ENCODE data around the gene UBR3. TPM values are rescaled to one million over a fixed set of nuclear protein-coding genes. Genes with fewer than 3 reads are reported as not detected.

Gene UBR3
- total RNA-seq, 1 experiment from 2014 or later = 16.4 TPM

DNA sequence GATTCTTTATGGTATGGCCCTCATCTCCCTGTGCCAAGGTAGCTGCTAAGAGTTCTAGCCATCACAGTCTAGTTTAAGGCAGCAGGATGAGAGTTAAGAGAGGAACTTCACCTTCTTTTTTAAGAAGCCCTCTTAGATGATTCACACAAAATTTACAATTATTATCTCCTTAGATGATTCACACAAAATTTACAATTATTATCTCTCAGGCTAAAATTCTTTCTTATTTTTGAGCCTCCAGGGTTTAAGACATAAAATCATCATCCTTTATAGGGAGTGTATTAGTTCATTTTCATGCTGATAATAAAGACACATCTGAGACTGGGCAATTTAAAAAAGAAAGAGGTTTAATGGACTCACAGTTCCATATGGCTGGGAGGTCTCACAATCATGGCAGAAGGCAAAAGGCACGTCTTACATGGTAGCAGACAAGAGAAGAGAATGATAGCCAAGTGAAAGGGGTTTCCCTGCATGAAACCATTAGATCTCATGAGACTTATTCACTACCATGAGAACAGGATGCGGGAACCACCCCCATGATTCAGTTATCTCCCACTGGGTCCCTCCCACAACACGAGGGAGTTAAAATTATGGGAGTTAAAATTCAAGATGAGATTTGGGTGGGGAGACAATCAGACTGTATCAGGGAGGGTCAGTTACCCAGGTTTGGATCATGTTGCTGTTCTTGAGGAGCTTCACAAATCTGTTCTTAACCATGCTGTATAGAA lies 217.7 kb downstream of the UBR3 start (continued):
- TF ChIP-seq, protein P1, sequence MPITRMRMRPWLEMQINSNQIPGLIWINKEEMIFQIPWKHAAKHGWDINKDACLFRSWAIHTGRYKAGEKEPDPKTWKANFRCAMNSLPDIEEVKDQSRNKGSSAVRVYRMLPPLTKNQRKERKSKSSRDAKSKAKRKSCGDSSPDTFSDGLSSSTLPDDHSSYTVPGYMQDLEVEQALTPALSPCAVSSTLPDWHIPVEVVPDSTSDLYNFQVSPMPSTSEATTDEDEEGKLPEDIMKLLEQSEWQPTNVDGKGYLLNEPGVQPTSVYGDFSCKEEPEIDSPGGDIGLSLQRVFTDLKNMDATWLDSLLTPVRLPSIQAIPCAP (CRISPR knock-in tag; IDR thresholded peaks at IDR 0.05) = no peak
- TF ChIP-seq RELA (CRISPR knock-in tag; IDR thresholded peaks at IDR 0.05; ENCODE audit: borderline replicate concordance) = no peak
- TF ChIP-seq ZNF317 (CRISPR knock-in tag; IDR thresholded peaks at IDR 0.05; ENCODE audit: borderline replicate concordance, low read depth) = no peak
- TF ChIP-seq, protein P2, sequence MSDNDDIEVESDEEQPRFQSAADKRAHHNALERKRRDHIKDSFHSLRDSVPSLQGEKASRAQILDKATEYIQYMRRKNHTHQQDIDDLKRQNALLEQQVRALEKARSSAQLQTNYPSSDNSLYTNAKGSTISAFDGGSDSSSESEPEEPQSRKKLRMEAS (CRISPR knock-in tag; IDR thresholded peaks at IDR 0.05) = no peak

DNA sequence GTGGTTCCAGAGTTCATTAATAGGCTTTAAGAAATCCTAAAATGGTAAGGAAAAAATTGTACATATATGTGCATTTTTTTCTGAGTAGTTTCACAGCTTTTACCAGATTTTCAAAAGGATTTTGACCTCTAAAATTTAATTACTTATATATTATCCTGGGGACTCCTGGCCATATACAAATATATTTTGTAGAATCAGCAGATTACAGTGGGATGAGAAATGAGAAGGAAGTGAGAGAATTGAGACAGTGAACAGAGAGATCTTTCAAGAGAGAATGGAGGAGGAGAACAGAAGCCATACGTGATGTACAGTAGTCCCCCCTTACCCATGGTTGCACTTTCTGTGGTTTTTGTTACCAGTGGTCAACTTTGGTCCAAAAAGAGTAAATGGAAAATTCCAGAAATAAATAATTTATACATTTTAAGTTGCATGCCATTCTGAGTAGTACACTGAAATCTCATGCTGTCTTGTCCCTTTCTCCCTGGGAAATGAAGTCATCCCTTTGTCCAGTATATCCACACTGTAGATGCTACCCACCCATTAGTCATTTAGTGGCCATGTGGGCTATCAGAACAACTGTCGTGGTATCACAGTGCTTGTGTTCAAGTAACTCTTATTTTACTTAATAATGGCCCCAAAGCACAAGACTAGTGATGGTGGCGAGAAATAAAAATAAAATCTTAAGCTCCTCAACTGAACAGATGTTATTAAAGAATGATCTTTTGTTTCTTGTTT lies 220.2 kb downstream of the UBR3 start:
- no peak for TF ChIP-seq FOXK1 (CRISPR knock-in tag; IDR thresholded peaks at IDR 0.05)
- TF ChIP-seq, protein P3, sequence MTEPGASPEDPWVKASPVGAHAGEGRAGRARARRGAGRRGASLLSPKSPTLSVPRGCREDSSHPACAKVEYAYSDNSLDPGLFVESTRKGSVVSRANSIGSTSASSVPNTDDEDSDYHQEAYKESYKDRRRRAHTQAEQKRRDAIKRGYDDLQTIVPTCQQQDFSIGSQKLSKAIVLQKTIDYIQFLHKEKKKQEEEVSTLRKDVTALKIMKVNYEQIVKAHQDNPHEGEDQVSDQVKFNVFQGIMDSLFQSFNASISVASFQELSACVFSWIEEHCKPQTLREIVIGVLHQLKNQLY (CRISPR knock-in tag; IDR thresholded peaks at IDR 0.05) = no peak
- TF ChIP-seq NR1H2 (CRISPR knock-in tag; IDR thresholded peaks at IDR 0.05) = no peak
- TF ChIP-seq ZNF121 (CRISPR knock-in tag; IDR thresholded peaks at IDR 0.05) = no peak
- ChIA-PET POLR2A (no interaction called here), CTCF (no interaction called here)
- no peaks in the 10 kb centered on the region for H3K27me3 Mint-ChIP-seq (ENCODE audit: low read depth)
- ATAC-seq (no peak), DNase-seq (ENCODE audit: low spot score) (no peak)
- H3K9me3 Mint-ChIP-seq = no peaks in the 10 kb centered on the region
- H3K27ac Mint-ChIP-seq = no peak overlapping the region
- H3K4me3 Mint-ChIP-seq = no peak overlapping the region
- no peaks in the 10 kb centered on the region for H3K36me3 Mint-ChIP-seq
- peaks cover 10% of the 10 kb centered on the region for H3K4me1 Mint-ChIP-seq

DNA sequence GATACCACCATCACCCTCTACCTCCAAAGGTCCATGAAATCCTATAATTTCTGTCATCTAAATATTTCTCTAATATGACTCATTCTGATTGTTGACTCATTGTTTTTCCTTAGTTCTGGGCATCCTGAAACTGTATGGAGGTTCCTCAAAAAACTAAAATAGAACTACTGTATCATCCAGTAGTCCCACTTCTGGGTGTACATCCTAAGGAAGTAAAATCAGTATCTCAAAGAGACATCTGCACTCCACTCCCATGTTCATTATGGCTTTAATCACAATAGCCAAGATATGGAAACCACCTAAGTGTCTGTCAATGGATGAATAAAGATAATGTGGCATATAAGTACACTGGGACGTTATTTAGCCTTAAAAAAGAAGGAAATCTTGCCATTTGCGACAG lies 224.9 kb downstream of the UBR3 start:
- Mint-ChIP-seq H3K27ac (no peak overlapping the region), H3K27me3 (ENCODE audit: low read depth) (no peaks in the 10 kb centered on the region), H3K9me3 (no peaks in the 10 kb centered on the region), H3K4me1 (peaks cover 16% of the 10 kb centered on the region), H3K36me3 (no peaks in the 10 kb centered on the region), H3K4me3 (no peak overlapping the region)
- CTCF ChIA-PET = no interaction called here
- DNase-seq (ENCODE audit: low spot score) (no peak), ATAC-seq (no peak)
- POLR2A ChIA-PET = no interaction called here
- TF ChIP-seq, protein P4, sequence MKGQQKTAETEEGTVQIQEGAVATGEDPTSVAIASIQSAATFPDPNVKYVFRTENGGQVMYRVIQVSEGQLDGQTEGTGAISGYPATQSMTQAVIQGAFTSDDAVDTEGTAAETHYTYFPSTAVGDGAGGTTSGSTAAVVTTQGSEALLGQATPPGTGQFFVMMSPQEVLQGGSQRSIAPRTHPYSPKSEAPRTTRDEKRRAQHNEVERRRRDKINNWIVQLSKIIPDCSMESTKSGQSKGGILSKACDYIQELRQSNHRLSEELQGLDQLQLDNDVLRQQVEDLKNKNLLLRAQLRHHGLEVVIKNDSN (CRISPR knock-in tag; IDR thresholded peaks at IDR 0.05) = no peak
- TF ChIP-seq TEAD1 (CRISPR knock-in tag; IDR thresholded peaks at IDR 0.05) (no peak), PRRX2 (CRISPR knock-in tag; IDR thresholded peaks at IDR 0.05) (no peak), TEAD4 (CRISPR knock-in tag; IDR thresholded peaks at IDR 0.05) (no peak), IRF2 (CRISPR knock-in tag; IDR thresholded peaks at IDR 0.05; ENCODE audit: borderline replicate concordance, low read depth) (no peak), NFATC4 (CRISPR knock-in tag; IDR thresholded peaks at IDR 0.05) (no peak), ZNF138 (CRISPR knock-in tag; conservative IDR thresholded peaks at IDR 0.05) (no peak), CBFB (CRISPR knock-in tag; IDR thresholded peaks at IDR 0.05; ENCODE audit: low read depth) (no peak)
- TF ChIP-seq, protein P5, sequence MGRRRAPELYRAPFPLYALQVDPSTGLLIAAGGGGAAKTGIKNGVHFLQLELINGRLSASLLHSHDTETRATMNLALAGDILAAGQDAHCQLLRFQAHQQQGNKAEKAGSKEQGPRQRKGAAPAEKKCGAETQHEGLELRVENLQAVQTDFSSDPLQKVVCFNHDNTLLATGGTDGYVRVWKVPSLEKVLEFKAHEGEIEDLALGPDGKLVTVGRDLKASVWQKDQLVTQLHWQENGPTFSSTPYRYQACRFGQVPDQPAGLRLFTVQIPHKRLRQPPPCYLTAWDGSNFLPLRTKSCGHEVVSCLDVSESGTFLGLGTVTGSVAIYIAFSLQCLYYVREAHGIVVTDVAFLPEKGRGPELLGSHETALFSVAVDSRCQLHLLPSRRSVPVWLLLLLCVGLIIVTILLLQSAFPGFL (CRISPR knock-in tag; IDR thresholded peaks at IDR 0.05; ENCODE audit: borderline replicate concordance) = no peak
- TF ChIP-seq, protein P6, sequence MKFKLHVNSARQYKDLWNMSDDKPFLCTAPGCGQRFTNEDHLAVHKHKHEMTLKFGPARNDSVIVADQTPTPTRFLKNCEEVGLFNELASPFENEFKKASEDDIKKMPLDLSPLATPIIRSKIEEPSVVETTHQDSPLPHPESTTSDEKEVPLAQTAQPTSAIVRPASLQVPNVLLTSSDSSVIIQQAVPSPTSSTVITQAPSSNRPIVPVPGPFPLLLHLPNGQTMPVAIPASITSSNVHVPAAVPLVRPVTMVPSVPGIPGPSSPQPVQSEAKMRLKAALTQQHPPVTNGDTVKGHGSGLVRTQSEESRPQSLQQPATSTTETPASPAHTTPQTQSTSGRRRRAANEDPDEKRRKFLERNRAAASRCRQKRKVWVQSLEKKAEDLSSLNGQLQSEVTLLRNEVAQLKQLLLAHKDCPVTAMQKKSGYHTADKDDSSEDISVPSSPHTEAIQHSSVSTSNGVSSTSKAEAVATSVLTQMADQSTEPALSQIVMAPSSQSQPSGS (CRISPR knock-in tag; IDR thresholded peaks at IDR 0.05; ENCODE audit: borderline replicate concordance, low read depth) = no peak
- TF ChIP-seq, protein P7, sequence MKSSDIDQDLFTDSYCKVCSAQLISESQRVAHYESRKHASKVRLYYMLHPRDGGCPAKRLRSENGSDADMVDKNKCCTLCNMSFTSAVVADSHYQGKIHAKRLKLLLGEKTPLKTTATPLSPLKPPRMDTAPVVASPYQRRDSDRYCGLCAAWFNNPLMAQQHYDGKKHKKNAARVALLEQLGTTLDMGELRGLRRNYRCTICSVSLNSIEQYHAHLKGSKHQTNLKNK (CRISPR knock-in tag; IDR thresholded peaks at IDR 0.05) = no peak
- TF ChIP-seq, protein P8, sequence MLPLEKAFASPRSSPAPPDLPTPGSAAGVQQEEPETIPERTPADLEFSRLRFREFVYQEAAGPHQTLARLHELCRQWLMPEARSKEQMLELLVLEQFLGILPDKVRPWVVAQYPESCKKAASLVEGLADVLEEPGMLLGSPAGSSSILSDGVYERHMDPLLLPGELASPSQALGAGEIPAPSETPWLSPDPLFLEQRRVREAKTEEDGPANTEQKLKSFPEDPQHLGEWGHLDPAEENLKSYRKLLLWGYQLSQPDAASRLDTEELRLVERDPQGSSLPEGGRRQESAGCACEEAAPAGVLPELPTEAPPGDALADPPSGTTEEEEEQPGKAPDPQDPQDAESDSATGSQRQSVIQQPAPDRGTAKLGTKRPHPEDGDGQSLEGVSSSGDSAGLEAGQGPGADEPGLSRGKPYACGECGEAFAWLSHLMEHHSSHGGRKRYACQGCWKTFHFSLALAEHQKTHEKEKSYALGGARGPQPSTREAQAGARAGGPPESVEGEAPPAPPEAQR (CRISPR knock-in tag; IDR thresholded peaks at IDR 0.05) = no peak
- TF ChIP-seq, protein P9, sequence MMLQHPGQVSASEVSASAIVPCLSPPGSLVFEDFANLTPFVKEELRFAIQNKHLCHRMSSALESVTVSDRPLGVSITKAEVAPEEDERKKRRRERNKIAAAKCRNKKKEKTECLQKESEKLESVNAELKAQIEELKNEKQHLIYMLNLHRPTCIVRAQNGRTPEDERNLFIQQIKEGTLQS (CRISPR knock-in tag; conservative IDR thresholded peaks at IDR 0.05) = no peak
- TF ChIP-seq, protein P10, sequence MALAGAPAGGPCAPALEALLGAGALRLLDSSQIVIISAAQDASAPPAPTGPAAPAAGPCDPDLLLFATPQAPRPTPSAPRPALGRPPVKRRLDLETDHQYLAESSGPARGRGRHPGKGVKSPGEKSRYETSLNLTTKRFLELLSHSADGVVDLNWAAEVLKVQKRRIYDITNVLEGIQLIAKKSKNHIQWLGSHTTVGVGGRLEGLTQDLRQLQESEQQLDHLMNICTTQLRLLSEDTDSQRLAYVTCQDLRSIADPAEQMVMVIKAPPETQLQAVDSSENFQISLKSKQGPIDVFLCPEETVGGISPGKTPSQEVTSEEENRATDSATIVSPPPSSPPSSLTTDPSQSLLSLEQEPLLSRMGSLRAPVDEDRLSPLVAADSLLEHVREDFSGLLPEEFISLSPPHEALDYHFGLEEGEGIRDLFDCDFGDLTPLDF (CRISPR knock-in tag; IDR thresholded peaks at IDR 0.05) = no peak

Data from WTC11 (cell line).